Uterus (tissue), 4 donors: ENCODE results near the gene KRT75. TPM values are rescaled to one million over a fixed set of nuclear protein-coding genes. Genes with fewer than 3 reads are reported as not detected.

Source experiments
- DNase-seq, 2 donors: peaks; one replicate each; pipeline ENCODE4 v3.0.0-alpha.2; 2019 to 2020
- H3K27ac ChIP-seq, 2 donors: fragments of 200-600 bp; sonication (generic); 1 replicate in 1 of 2; 2 replicates in 1 of 2; pipeline ENCODE4 v1.5.1; 2016 to 2018
- H3K27me3 ChIP-seq, 2 donors: fragments of 200-600 bp; sonication (generic); one replicate each; pipeline ENCODE4 v1.5.1; 2018 to 2019; ENCODE audit warnings: control low read depth in 1 of 2
- H3K36me3 ChIP-seq, 2 donors: fragments of 200-600 bp; sonication (generic); one replicate each; pipeline ENCODE4 v1.5.1; 2019; ENCODE audit warnings: control low read depth in 1 of 2
- H3K4me1 ChIP-seq, 2 donors: fragments of 200-600 bp; sonication (generic); one replicate each; pipeline ENCODE4 v1.5.1; 2018 to 2019; ENCODE audit warnings: control low read depth in 1 of 2
- H3K4me3 ChIP-seq, 2 donors: fragments of 200-600 bp; sonication (generic); 1 replicate in 1 of 2; 2 replicates in 1 of 2; pipeline ENCODE4 v1.5.1; 2018 to 2019; ENCODE audit warnings: mild to moderate bottlenecking in 1 of 2
- H3K9me3 ChIP-seq, 2 donors: fragments of 200-600 bp; sonication (generic); one replicate each; pipeline ENCODE4 v1.5.1; 2019; ENCODE audit warnings: control low read depth in 1 of 2
- POLR2A ChIP-seq, 2 donors: fragments of 450-650 bp; IDR thresholded peaks; one replicate each; pipeline ENCODE4 v1.6.1; 2016; ENCODE audit warnings: antibody characterized with exemption in 2 of 2, mild to moderate bottlenecking in 1 of 2, moderate library complexity in 1 of 2
- intact Hi-C: fragments of 100-400 bp; cut with DNase I; formaldehyde crosslinking; loops from one replicate; pipeline ENCODE4 v1.15.1; 2023; ENCODE audit warnings: low total_unique reads
- total RNA-seq, 4 donors: library from RNA; depleted of rRNA in 3 of 4; stranded (reverse); fragments of >200 nt in 3 of 4; gene quantifications; one replicate each; pipeline versions ENCODE4 v1.1.0 to v1.2.4, GENCODE V29; 2014 to 2023
- TF ChIP-seq, protein P1 (sequence below), 4 experiments: fragments of 200-600 bp in 2 of 4; fragments of 450-650 bp in 2 of 4; sonication (generic) in 2 of 4; IDR thresholded peaks; one replicate each; pipeline ENCODE4 v1.5.1; 2016 to 2019; ENCODE audit warnings: antibody characterized with exemption in 4 of 4, mild to moderate bottlenecking in 2 of 4, moderate library complexity in 1 of 4
- donor health status: DM: yes; HTN: yes; CAD: no.

KRT75 gene
- total RNA-seq, 4 donors from 2014 or later: not detected

DNA sequence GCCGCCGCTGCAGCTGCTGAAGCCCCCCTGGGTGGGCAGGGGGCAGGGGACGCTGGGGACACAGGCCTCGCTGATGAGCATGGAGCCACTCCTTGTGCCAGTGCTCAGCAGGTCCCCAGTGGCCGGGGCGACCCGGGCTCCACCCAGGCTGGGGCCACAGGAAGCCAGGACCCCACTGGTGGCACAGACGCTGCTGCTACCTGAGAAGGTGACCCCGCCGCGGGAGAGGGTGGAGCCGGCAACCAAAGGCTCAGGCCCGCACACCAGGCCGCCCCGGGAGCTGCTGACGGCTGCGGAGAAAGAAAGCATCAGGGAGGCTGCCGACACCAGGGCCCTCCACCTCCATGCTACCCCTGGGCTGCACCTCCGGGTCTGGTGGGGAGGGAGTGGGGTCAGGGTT, 56.1 kb downstream of the KRT75 start:
- TF ChIP-seq, protein P1, sequence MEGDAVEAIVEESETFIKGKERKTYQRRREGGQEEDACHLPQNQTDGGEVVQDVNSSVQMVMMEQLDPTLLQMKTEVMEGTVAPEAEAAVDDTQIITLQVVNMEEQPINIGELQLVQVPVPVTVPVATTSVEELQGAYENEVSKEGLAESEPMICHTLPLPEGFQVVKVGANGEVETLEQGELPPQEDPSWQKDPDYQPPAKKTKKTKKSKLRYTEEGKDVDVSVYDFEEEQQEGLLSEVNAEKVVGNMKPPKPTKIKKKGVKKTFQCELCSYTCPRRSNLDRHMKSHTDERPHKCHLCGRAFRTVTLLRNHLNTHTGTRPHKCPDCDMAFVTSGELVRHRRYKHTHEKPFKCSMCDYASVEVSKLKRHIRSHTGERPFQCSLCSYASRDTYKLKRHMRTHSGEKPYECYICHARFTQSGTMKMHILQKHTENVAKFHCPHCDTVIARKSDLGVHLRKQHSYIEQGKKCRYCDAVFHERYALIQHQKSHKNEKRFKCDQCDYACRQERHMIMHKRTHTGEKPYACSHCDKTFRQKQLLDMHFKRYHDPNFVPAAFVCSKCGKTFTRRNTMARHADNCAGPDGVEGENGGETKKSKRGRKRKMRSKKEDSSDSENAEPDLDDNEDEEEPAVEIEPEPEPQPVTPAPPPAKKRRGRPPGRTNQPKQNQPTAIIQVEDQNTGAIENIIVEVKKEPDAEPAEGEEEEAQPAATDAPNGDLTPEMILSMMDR (IDR thresholded peaks at IDR 0.05): no peak
- TF ChIP-seq POLR2A (IDR thresholded peaks at IDR 0.05): no peak
- no peak for DNase-seq
- Histone ChIP-seq H3K36me3 (no peaks in the 10 kb centered on the region), H3K27ac (no peak overlapping the region), H3K27me3 (no peaks in the 10 kb centered on the region), H3K9me3 (no peaks in the 10 kb centered on the region), H3K4me1 (no peaks in the 10 kb centered on the region), H3K4me3 (no peak overlapping the region)
- intact Hi-C loops: no loop called here

DNA sequence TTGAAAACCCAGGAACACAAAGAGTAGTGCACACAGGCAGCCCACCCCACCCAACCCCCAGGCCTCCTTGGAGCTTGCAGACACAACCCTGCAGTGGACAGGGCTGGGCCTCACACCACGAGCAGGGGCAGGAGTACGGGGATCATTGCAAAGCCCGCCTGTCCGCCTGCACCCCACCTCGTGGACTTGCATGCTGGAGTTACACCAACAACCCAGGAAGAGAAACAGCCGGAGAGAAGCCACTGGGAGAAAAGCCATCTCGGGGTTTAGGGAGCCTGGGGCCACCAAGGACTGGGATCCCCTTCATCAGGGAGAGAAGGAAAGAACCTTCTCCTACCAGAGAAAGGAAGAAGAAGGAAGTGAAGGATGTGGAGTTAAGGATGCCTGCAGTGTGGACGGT, 56.9 kb downstream of the KRT75 start:
- no peaks in the 10 kb centered on the region for H3K27me3 ChIP-seq
- H3K36me3 ChIP-seq: no peaks in the 10 kb centered on the region
- TF ChIP-seq POLR2A (IDR thresholded peaks at IDR 0.05): no peak
- TF ChIP-seq, protein P1 (IDR thresholded peaks at IDR 0.05): no peak
- no peaks in the 10 kb centered on the region for H3K9me3 ChIP-seq
- intact Hi-C loops: no loop called here
- no peak for DNase-seq
- no peak overlapping the region for H3K27ac ChIP-seq
- no peak overlapping the region for H3K4me3 ChIP-seq
- H3K4me1 ChIP-seq: no peaks in the 10 kb centered on the region

Other genes with a start within 250 kb of the KRT75 start
- 1 to 10 TPM in 1 of 4 donors, not detected in 3; 1.1 TPM for gene KRT80, start 242.4 kb downstream of the KRT75 start, total RNA-seq
- gene KRT7, start 201.1 kb downstream of the KRT75 start, total RNA-seq: 10 to 100 TPM in 1 of 4 donors, 1 to 10 TPM in 2, not detected in 1; 2.1 to 51.2 (median 5.1) TPM
- gene KRT86, start 159.7 kb downstream of the KRT75 start, total RNA-seq: under 1 TPM in 1 of 4 donors, not detected in 3; 0.35 TPM
- not detected for gene KRT81, start 142.8 kb downstream of the KRT75 start, total RNA-seq
- under 1 TPM in 1 of 4 donors, not detected in 3; 0.21 TPM for gene KRT83, start 113.0 kb downstream of the KRT75 start, total RNA-seq
- gene KRT85, start 66.9 kb downstream of the KRT75 start, total RNA-seq: under 1 TPM in 1 of 4 donors, not detected in 3; 0.76 TPM
- under 1 TPM in 1 of 4 donors, not detected in 3; 0.14 TPM for gene KRT84, start 48.7 kb downstream of the KRT75 start, total RNA-seq
- not detected for gene KRT82, start 28.0 kb downstream of the KRT75 start, total RNA-seq
- not detected for gene KRT6B, start 17.8 kb upstream of the KRT75 start, total RNA-seq
- gene KRT6C, start 39.4 kb upstream of the KRT75 start, total RNA-seq: under 1 TPM in 2 of 4 donors, not detected in 2; 0.14 to 0.34 TPM
- 10 to 100 TPM in 1 of 4 donors, 1 to 10 TPM in 1, under 1 TPM in 1, not detected in 1; 0.90 to 48.5 (median 1.7) TPM for gene KRT6A, start 58.9 kb upstream of the KRT75 start, total RNA-seq
- 10 to 100 TPM in 1 of 4 donors, 1 to 10 TPM in 1, not detected in 2; 2.0 to 33.7 TPM for gene KRT5, start 86.0 kb upstream of the KRT75 start, total RNA-seq
- not detected for gene KRT71, start 118.8 kb upstream of the KRT75 start, total RNA-seq
- not detected for gene KRT74, start 139.5 kb upstream of the KRT75 start, total RNA-seq
- under 1 TPM in 1 of 4 donors, not detected in 3; 0.51 TPM for gene KRT72, start 167.1 kb upstream of the KRT75 start, total RNA-seq
- gene KRT73, start 184.2 kb upstream of the KRT75 start, total RNA-seq: not detected
- not detected for gene KRT2, start 217.8 kb upstream of the KRT75 start, total RNA-seq
- 1 to 10 TPM in 1 of 4 donors, under 1 TPM in 1, not detected in 2; 0.88 to 1.5 TPM for gene KRT1, start 246.0 kb upstream of the KRT75 start, total RNA-seq